Tibial nerve (tissue), 4 donors: ENCODE results near the gene UACA. TPM values are rescaled to one million over a fixed set of nuclear protein-coding genes. Genes with fewer than 3 reads are reported as not detected.
A peak's percentile ranks its signal among the peaks of the same experiment; 100 is the strongest.

Experiments
- DNase-seq, 2 donors: peaks; one replicate each; pipeline ENCODE4 v3.0.0-alpha.2; 2019; ENCODE audit warnings: low spot score in 2 of 2
- H3K27ac ChIP-seq, 4 donors: fragments of 200-600 bp; sonication (generic) in 3 of 4; one replicate each; pipeline ENCODE4 v1.5.1; 2017 to 2019; ENCODE audit warnings: mild to moderate bottlenecking in 1 of 4
- H3K27me3 ChIP-seq, 2 donors: fragments of 200-600 bp; sonication (generic) in 1 of 2; one replicate each; pipeline versions ENCODE4 v1.5.1 to v1.6.0; 2017 to 2019
- H3K36me3 ChIP-seq, 3 donors: fragments of 200-600 bp; sonication (generic); one replicate each; pipeline ENCODE4 v1.5.1; 2018 to 2019
- H3K4me1 ChIP-seq, 4 donors: fragments of 200-600 bp; sonication (generic) in 3 of 4; one replicate each; pipeline ENCODE4 v1.5.1; 2017 to 2019
- H3K4me3 ChIP-seq, 4 donors: fragments of 200-600 bp; sonication (generic) in 3 of 4; one replicate each; pipeline ENCODE4 v1.5.1; 2017 to 2019; ENCODE audit warnings: mild to moderate bottlenecking in 1 of 4, moderate library complexity in 1 of 4
- H3K9me3 ChIP-seq, 4 donors: fragments of 200-600 bp; sonication (generic) in 3 of 4; one replicate each; pipeline ENCODE4 v1.5.1; 2017 to 2019
- EP300 ChIP-seq, 2 donors: sonication (generic); formaldehyde crosslinking; IDR thresholded peaks; one replicate each; pipeline ENCODE4 v1.6.1; 2017; ENCODE audit warnings: antibody characterized with exemption in 2 of 2, mild to moderate bottlenecking in 1 of 2
- POLR2A ChIP-seq, 2 donors: fragments of 450-650 bp; IDR thresholded peaks; one replicate each; pipeline ENCODE4 v1.6.1; 2017; ENCODE audit warnings: antibody characterized with exemption in 2 of 2, mild to moderate bottlenecking in 2 of 2, moderate library complexity in 2 of 2
- WGBS, 2 donors: methylation state at CpG; one replicate each; pipeline ENCODE4 v1.1.5; 2018; 5-methylcytosine and 5-hydroxymethylcytosine counted together
- total RNA-seq, 4 donors: library from RNA; depleted of rRNA; stranded (reverse); fragments of >200 nt; gene quantifications; one replicate each; pipeline ENCODE4 v1.1.0, GENCODE V29; 2016
- TF ChIP-seq, protein P1 (sequence below), 5 experiments: fragments of 200-600 bp in 3 of 5; fragments of 450-650 bp in 2 of 5; sonication (generic) in 3 of 5; IDR thresholded peaks; one replicate each; pipeline ENCODE4 v1.5.1; 2016 to 2019; ENCODE audit warnings: antibody characterized with exemption in 5 of 5, mild to moderate bottlenecking in 3 of 5, moderate library complexity in 2 of 5

UACA gene
- total RNA-seq, 4 donors from 2014 or later = 107 to 210 (median 168) TPM

- 15 to 21% methylated on average over 3 of the region's 3 CpGs for WGBS, 2 donors
- no peaks in the 10 kb centered on the region for H3K9me3 ChIP-seq
- no peaks in the 10 kb centered on the region for H3K36me3 ChIP-seq
- H3K27me3 ChIP-seq = no peaks in the 10 kb centered on the region
- TF ChIP-seq POLR2A (IDR thresholded peaks at IDR 0.05) (no peak), EP300 (IDR thresholded peaks at IDR 0.05) (no peak)
- TF ChIP-seq, protein P1, sequence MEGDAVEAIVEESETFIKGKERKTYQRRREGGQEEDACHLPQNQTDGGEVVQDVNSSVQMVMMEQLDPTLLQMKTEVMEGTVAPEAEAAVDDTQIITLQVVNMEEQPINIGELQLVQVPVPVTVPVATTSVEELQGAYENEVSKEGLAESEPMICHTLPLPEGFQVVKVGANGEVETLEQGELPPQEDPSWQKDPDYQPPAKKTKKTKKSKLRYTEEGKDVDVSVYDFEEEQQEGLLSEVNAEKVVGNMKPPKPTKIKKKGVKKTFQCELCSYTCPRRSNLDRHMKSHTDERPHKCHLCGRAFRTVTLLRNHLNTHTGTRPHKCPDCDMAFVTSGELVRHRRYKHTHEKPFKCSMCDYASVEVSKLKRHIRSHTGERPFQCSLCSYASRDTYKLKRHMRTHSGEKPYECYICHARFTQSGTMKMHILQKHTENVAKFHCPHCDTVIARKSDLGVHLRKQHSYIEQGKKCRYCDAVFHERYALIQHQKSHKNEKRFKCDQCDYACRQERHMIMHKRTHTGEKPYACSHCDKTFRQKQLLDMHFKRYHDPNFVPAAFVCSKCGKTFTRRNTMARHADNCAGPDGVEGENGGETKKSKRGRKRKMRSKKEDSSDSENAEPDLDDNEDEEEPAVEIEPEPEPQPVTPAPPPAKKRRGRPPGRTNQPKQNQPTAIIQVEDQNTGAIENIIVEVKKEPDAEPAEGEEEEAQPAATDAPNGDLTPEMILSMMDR (IDR thresholded peaks at IDR 0.05) = no peak
- peak overlapping the region in 2 of 4 donors; percentile 69 to 71 for H3K27ac ChIP-seq
- peaks cover 0 to 74% (median 10%) of the 10 kb centered on the region in 4 donors for H3K4me1 ChIP-seq
- no peak overlapping the region for H3K4me3 ChIP-seq
- DNase-seq = no peak
Observed at GRCh38 chr15:70714565-70714964, 48.8 kb downstream of the UACA start.

GRCh38 chr15:70714015-70714414 is 49.3 kb downstream of the UACA start:
- Histone ChIP-seq H3K9me3 (no peaks in the 10 kb centered on the region), H3K4me1 (peaks cover 0 to 74% (median 10%) of the 10 kb centered on the region in 4 donors), H3K36me3 (no peaks in the 10 kb centered on the region), H3K4me3 (no peak overlapping the region), H3K27me3 (no peaks in the 10 kb centered on the region), H3K27ac (peak overlapping the region in 3 of 4 donors; percentile 21 to 71 (median 69))
- 10 to 16% methylated on average over 2 of the region's 2 CpGs for WGBS, 2 donors
- DNase-seq = no peak
- TF ChIP-seq POLR2A (IDR thresholded peaks at IDR 0.05) (no peak), EP300 (IDR thresholded peaks at IDR 0.05) (no peak)
- TF ChIP-seq, protein P1 (IDR thresholded peaks at IDR 0.05) = no peak

DNA sequence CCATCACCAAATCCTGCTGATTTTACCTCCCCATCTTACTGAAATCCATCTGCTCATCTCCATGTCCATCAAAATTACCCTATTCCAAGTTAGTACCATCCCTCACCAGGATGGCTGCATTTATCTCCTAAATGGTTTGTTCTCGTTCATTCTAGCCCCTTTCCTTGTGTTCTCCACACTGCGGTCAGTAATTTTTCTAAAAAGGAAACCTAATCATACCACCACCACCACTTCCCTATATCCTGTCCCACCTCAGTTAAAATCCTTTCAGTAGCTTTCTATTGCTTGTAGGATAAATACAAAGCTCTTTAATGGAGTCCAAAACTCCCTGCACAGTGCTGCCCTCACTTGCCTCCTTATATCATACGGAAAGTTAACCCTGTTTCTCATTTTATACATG is 51.1 kb downstream of the UACA start:
- H3K4me1 ChIP-seq = peaks cover 0 to 67% (median 8%) of the 10 kb centered on the region in 4 donors
- no peak for TF ChIP-seq EP300 (IDR thresholded peaks at IDR 0.05)
- WGBS, 2 donors = 83 to 91% methylated on average over 3 of the region's 3 CpGs

GRCh38 chr15:70710714-70711113 is 52.6 kb downstream of the UACA start:
- Histone ChIP-seq H3K36me3 (no peaks in the 10 kb centered on the region), H3K9me3 (no peaks in the 10 kb centered on the region)

More for the DNA sequence above, 51.1 kb downstream of the UACA start:
- Histone ChIP-seq H3K27me3 (no peaks in the 10 kb centered on the region), H3K27ac (peak overlapping the region in 1 of 4 donors; percentile 69), H3K4me3 (no peak overlapping the region), H3K9me3 (no peaks in the 10 kb centered on the region), H3K36me3 (no peaks in the 10 kb centered on the region)
- no peak for DNase-seq

DNA sequence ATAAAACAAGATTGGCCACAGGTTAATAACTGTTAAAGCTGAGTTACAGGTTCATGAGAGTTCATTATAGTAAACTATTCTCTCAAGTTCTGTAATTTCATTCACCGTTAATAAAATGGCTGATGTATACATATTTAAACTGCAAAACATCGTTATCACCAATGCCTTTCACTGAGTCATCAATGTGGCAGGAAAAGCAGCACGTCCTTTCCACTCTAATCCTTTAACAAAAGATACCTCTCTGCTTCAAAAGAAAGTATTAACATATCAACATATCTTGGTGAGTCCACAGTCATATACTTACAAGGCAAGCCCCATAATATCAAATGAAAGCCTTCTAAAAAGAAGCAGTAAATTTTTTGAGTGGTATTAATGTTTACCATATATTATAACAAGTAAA is 54.5 kb downstream of the UACA start:
- H3K4me1 ChIP-seq = peaks cover 0 to 46% (median 12%) of the 10 kb centered on the region in 4 donors
- DNase-seq = no peak
- TF ChIP-seq EP300 (IDR thresholded peaks at IDR 0.05) (no peak), POLR2A (IDR thresholded peaks at IDR 0.05) (no peak)
- TF ChIP-seq, protein P1 (IDR thresholded peaks at IDR 0.05) = no peak
- no peaks in the 10 kb centered on the region for H3K9me3 ChIP-seq
- H3K27me3 ChIP-seq = no peaks in the 10 kb centered on the region
- no peaks in the 10 kb centered on the region for H3K36me3 ChIP-seq
- WGBS, 2 donors = 62 to 70% methylated on average over 3 of the region's 3 CpGs
- no peak overlapping the region for H3K4me3 ChIP-seq
- H3K27ac ChIP-seq = no peak overlapping the region

More at GRCh38 chr15:70710714-70711113, 52.6 kb downstream of the UACA start:
- Histone ChIP-seq H3K27me3 (no peaks in the 10 kb centered on the region), H3K27ac (no peak overlapping the region), H3K4me1 (peaks cover 0 to 53% (median 7%) of the 10 kb centered on the region in 4 donors), H3K4me3 (no peak overlapping the region)
- WGBS, 2 donors = 90 to 94% methylated on average over 5 of the region's 5 CpGs
- TF ChIP-seq, protein P1 (IDR thresholded peaks at IDR 0.05) = no peak
- TF ChIP-seq POLR2A (IDR thresholded peaks at IDR 0.05) (no peak), EP300 (IDR thresholded peaks at IDR 0.05) (no peak)
- no peak for DNase-seq
